GM19035 (cell line): ENCODE measurements around the gene SIDT1.
"Not testable (repeated sequence)": the region's sequence is repeated elsewhere in the genome, so short reads cannot be mapped to it uniquely, and the experiment has no call there.

Experiments
- ATAC-seq: cut with Tn5 transposase; IDR thresholded peaks from one replicate; pipeline ENCODE4 v1.9.1; 2021; ENCODE audit not compliant: unreplicated experiment

The SIDT1 gene

DNA sequence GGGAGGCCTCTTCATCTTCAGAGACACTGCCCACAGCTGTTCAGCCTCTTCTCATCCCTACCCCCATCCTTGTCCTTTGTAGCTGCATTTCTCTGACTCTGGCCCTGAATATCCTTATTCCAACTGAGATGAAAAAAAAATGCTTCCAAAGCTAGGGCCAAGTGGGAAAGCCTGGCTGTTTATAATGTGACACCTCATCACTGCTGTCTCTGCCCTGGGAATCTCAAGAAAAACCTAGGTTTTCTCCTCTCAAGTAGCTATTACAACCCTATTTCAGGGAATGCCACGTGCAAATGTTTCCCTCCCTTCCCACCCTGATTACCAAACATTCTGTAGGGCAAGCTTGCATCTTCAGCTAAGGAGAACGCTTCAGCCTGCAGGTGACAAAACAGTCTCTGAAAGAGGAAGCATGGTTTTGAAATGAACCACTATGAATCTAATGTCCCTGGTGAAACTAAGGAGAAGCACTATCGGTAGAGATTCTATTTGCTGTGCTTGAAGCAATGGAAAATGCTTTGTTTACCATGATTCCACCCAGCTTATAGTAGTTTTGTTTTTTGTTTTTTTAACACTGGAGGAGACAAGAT is 98.7 kb downstream of the SIDT1 start:
- ATAC-seq = no peak

DNA sequence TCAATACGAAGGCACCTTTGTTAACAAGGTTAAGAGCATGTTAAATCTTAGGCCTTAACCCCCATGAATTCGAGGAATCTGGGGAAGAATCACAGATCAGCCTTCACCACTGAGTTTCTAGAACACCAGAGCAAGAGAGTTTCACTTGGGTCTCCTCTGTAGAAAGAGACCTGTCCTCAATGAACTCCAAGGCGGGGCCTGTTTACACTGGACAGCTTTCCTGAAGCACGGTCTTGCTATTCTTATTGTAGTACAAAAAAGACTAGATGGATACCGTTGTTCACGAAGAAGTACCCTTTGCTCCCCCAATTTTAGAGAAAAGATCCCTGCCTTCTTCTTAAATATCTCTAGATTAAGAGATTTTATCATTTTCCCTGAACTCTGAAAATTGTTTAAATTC is 99.2 kb downstream of the SIDT1 start:
- ATAC-seq = no peak

DNA sequence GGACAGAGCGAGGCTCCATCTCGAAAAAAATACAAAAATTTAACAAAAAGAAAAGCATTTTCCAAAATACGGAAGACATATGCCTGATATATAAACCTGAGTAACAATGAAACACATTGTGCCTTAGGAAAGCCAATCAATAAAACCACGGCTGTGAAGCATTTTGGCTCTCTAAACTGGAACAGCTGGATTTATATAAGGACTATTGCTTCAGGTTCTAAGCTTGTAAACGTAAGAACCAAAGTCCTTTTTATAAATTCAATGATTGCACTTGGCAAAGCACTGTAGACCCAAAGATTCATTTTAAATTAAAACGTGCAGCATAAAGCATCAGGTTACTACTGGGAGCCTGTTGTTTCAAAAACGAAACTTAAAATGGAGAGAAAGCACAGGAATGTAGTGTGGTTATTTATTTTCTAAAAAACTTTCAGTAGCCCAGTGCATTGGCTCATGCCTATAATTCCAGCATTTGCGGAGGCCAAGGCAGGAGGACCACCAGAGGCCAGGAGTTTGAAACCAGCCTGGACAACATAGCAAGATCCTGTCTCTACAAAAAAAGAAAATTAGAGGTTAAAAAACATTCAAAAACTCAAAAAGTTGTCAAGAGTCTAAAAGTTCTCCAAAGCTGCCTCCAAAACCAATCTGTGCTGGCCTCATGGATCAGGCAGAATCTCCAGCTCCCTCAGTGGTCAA is 102.6 kb downstream of the SIDT1 start:
- ATAC-seq = no peak

DNA sequence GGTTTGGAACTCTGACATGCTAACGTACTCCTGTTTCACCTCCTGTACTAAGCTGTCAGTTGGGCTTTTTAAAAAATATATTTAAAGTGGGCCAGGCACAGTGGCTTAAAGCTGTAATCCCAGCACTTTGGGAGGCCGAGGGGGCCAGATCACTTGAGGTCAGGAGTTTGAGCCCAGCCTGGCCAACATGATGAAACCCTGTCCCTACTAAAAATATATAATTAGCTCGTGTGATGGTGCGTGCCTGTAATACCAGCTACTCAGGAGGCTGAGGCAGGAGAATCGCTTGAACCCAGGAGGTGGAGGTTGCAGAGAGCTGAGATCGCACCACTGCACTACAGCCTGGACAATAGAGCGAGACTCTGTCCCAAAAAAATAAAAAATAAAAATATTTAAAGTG is 103.7 kb downstream of the SIDT1 start:
- not testable (repeated sequence) for ATAC-seq

DNA sequence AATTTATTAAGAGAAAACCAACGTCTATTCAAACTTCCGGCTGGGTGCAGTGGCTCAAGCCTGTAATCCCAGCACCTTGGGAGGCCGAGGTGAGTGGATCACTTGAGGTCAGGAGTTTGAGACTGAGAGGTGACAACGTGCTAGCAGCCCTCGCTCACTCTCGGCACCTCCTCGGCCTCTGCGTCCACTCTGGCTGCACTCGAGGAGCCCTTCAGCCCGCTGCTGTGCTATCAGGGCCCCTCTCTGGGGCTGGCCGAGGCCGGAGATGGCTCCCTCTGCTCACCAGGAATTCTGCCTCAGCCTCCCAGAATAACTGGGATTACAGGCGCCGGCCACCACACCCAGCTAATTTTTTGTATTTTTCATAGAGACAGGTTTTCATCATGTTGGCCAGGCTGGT is 105.4 kb downstream of the SIDT1 start:
- no peak for ATAC-seq

DNA sequence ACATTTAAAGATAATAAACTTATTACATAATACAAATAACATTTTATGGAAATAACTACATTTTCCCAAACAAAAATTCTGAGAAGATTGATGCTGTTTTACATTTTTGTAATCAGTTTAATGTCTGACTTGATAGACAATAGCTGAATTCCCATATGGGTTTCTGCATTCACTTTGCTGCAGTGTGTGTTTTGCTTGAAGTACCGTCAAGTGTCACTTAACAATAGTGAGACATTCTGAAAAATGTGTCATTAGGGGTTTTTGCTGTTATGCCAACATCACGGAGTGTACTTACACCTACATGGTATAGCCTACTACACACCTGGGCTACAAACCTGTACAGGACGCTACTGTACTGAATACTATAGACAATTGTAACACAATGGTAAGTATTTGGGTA is 106.6 kb downstream of the SIDT1 start:
- ATAC-seq = no peak

DNA sequence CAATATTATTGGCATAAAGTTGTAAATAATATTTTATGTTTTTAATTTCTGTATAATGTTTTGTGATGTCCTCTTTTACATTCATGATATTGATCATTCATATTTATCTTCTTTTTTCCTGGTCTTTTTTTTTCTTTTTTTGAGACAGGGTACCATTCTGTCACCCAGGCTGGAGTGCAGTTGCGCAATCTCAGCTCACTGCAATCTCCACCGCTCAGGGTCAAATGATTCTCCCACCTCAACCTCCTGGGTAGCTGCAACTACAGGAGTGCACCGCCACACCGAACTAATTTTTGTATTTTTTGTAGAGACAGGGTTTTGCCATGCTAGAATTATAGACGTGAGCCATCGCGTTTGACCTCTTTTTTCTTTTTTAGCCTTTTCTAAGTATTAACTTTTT is 111.2 kb downstream of the SIDT1 start:
- ATAC-seq = no peak

DNA sequence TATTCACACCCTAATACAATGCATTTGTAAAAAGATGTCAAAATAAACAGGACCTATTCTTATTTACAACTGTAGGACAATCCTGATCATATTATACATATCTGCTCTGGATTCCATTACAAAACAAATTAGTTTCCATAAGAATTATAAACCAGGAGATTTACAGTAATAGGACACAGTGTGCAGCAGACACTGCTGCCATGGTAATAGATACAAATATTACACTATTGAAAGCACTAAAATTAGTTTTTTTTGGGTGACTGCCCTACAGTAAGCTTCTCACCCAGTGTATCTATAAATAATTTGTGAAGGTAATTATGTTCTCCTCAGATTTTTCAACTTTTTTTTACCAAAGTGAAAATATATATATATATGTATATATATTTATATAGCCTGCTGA is 116.2 kb downstream of the SIDT1 start:
- no peak for ATAC-seq

DNA sequence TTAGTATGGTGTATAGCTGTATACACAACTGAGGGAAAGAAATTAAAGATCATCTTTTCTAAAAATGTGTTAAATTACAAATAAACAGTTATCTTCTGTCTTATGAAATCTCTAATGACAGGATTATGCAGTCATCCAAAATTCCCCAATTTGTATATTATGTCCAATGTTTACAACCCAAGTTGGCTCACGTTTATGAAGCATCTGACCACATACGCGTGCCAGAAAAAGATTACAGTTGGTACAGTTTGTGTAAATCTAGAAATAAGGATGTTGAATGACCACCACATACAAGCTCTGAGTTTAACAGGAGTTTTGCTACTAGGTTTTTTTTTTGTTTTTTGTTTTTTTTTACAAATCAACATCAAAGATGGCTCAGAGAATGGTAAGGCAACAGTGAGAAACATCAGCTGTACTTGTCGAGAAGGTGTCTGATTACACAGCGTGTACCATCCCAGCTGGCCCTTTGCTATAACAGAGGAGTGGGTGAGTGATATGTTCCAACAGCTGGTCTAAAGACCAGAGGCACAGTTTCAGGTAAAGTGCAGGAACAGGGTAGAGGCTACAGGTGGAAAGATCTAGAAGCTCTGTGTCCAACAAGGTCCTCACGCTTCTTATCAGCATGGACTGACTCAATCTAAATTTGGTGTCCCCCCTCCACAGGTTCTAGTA is 117.0 kb downstream of the SIDT1 start:
- ATAC-seq = no peak

DNA sequence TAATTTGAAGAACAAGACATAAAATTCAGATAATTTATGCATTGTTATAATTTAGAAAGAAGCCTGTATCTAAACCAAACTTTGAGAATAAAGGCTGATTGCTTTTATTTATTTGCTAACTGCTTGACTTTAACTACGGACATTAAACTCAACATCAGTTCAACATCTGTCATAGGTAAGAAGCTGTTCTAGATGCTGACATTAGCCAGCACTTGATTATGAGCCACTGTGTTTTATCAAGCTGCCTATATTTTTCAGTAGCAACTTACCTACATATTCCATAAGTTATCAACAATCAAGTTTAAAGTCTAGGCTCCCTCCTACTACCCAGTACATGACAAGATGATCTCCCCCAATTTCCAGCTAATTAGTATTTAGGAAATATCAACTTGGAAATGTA is 122.0 kb downstream of the SIDT1 start:
- ATAC-seq = no peak

DNA sequence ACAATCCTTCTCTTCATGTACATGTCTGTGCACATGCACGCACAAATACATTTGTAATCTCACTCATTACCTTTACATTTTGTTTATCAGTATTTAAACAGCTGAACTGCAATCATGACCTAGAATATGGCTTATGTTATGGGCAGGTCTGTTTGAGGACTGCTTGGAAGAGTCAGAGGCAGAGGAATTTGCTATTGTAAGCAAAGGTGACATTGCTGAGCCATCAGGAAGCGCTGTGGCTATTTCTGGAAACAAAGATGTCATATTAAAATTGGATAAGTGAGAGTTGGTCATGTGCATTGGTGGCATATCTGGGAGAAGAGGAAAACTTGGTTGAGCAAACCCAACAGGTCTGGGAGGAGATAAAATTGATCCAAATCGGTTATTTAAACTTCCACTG is 122.5 kb downstream of the SIDT1 start:
- ATAC-seq = no peak

DNA sequence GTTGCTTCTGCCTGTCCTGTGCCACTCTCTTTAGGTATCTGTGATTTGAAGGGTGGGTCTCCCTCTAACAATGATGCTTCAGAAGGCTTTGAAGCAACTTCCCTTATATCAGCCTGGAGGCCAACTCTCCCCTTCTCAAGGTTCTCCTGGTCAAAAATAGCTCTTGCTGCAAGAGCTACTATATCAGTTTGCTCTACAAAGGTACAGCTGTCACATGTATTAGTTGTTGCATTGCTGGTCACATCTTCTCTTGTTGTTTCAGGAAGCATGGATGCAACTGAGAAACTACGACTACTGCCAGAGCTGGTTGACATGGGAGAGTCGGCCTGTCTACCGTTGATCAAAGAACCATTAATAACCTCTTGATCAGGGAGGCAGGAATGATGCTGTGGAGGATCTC is 125.8 kb downstream of the SIDT1 start:
- no peak for ATAC-seq

DNA sequence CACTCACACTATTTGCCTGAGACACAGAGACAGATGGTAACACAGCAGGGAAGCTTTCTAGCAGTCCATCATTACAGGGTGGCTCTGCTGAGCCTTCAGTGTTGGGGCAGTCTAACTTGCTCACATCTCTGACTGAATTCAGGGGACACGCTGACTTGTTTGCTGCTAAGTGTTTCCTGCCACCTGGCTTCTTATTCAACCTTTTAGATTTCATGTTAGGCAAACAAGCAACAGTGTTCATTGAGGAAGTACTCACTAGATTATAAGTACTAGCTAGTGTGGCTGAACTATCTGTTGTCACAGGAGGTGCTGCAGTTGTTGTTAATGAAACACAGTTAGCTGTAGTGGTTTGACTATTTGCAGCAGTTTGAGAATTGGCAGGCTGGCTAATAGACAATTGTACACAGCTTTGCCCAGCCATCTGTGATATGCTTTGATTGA is 126.8 kb downstream of the SIDT1 start:
- ATAC-seq = no peak

DNA sequence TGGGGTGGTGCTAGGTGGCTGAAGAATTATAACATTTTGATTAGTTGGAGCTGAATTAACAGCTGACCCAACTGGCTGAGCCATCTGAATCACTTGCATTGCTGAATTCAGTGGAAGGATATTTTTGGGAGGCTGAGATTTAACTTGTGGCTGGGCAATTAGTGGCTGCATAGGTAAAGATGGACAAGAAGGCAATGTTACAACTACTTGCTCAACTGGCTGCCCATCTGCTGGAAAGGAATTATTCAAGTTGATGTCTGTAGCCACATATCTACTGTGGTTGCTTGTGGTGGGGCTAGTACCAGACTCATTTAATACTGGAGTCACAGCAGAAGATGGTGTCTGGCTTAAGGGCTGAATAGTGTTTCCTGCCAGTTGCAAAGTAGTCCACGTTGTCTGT is 127.6 kb downstream of the SIDT1 start:
- ATAC-seq = no peak

DNA sequence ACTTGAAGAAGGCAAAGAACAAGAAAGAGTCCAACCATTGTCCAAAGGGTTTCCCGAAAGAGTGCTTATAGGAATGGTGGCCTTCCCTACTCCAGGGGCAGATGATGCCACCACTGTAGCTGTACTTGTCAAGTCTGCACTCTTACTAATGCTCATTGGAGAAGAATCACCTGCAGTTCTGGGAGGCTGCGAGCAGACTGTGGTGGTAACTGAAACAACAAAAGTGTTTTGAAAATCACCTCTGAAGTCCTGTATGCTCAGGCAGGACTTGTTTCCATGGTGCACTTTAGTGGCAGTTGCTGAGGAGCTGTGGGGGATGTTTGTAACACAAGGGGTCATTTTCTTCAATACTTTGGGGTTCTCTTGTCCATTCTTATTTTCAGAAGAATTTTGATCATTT is 128.1 kb downstream of the SIDT1 start:
- no peak for ATAC-seq

DNA sequence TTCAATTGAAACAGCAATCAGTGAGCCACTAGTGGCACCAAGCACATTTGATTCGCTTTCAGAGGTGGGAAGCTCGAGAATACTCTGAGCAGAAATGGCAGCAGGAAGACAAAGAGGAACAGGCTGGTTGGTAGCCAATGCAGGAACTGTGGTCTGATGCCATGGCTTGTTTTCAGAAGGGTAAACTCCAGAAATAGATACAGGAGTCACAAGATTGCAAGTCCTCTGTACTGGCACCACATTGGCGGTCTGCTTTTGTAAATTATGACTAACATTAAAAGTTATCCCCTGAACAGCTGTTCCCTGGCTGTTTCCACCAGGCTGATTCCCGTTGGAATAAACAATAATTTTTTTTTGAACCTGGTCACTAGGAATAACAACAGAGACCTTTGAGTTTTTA is 128.5 kb downstream of the SIDT1 start:
- ATAC-seq = no peak

DNA sequence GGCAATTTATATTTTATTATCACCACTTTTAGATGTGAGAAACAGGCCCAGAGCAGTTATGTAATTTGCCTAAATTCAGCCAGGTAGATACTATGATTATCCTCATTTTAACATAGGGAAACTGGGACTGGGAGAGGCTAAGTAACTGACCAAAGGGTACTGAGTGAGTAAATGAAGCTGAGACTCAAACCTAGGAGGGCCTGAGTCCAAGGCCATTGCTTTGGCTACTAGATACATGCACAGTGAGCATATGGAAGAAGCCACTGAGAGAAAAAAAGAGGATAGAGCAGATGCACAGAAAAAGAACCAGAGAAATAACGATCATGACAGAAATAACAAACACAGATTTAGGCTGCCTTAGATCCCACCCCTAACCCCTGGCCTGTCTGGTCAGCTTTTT is 130.5 kb downstream of the SIDT1 start:
- no peak for ATAC-seq

DNA sequence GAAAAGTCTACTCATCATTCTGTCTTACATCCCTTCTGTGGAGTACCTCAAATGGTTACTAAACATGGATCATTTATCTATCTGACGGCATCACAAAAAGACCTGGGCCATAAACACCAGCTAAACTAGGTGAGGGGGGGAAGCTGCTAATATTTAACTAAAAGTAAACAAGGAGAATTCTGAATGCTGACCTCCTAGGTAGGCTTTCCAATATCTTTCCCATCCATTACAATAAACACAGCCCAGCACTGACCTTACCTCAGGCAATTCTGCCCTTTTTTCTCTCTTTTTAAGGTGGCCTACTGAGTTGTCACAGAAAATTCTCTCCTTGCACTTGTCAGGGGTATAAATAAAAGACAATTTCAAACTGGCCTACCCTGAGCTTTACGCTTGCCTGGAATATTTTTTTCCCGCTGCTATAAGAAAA is 131.0 kb downstream of the SIDT1 start:
- ATAC-seq = no peak

DNA sequence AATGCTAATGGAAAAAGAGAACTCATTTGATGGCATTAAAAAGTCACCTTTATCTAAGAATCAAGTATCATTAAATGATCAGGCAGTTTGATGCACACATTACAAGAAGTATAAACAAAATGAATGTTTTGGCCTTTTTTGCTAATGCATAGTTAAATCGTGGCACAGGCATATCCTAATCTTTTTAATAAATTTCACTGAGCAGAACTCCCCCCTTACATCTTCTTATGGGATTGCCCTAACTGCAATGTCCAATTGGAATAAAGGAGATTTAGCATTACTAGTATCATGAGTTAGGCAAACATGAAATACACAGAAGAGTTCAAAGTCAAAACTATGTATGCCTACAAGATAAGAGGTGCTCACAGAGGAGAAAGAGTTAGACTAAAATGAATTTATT is 131.4 kb downstream of the SIDT1 start:
- no peak for ATAC-seq

DNA sequence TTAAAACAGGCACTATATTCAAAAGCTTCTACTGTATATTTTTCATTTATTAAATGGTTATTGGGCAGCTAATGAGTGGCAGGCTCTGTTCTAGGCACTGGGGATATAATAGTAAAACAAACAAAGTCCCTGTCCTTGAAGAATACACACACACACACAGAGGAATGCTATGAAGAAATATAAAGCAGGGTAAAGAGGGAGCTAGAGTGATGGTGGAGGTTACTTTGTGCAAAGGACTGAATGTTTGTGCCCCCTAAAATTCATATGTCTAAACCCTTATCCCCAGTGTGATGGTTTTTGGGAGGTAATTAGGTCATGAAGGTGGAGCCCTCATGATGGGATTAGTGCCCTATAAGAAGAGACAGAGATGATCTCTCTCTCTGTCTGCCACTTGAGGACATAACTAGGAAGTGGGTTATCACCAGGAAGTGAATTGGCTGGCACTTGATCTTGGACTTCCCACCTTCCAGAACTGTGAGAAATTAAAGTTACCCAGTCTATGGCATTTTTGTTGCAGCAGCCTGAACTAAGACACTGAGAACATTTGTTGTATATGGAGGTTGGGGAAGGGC is 132.3 kb downstream of the SIDT1 start:
- ATAC-seq = no peak

DNA sequence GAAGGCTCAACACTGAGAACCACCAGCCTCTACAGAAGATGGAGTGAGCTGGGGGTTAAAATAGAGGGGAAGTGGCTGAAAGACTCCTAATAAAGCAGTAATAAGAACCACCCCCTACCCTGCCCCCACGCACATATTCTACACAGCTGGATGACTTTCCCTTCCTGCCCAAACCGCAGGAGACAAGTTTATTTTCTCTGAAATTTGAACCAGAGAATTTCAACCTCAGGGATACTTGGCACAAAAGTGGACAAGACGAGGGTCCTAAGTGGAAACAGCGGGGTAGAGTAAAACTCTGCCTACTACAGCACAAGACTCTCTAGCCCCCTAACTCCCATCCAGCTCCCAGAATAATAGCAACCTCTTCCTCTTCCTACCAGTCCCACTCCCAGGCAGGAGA is 135.7 kb downstream of the SIDT1 start:
- ATAC-seq = no peak

DNA sequence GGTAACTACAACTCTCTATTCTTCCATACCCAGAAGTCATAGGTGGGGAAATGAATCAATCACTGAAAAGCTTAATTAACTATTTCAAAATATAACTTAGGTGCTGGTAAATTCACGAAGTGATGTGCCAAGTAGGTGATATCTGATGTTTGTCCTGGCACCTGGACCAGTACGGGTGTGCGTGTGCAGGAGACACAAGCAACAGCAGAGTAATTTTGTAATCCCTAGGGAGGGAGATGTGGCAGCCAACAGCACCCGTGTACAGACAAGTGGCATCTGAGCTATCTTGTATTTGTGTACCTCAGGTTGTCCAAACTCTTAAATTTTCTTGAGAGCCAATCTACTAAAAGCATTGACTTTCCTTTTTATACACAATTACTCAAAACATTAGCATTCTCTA is 141.2 kb downstream of the SIDT1 start:
- ATAC-seq = no peak
